ENCODE data around the gene FIBP. TPM values are rescaled to one million over a fixed set of nuclear protein-coding genes. Genes with fewer than 3 reads are reported as not detected.
"Not testable (repeated sequence)": the region's sequence is repeated elsewhere in the genome, so short reads cannot be mapped to it uniquely, and the experiment has no call there.

The FIBP gene
- polyA plus RNA-seq, 3 donors, result 88.2 to 94.0 (median 92.2) TPM

- DNase-seq (ENCODE audit: extremely low read depth in 1 of 11, low read depth in 9 of 11, low spot score in 4 of 11), result no peak
Measured at GRCh38 chr11:65854852-65855837, 33.1 kb downstream of the FIBP start.

DNA sequence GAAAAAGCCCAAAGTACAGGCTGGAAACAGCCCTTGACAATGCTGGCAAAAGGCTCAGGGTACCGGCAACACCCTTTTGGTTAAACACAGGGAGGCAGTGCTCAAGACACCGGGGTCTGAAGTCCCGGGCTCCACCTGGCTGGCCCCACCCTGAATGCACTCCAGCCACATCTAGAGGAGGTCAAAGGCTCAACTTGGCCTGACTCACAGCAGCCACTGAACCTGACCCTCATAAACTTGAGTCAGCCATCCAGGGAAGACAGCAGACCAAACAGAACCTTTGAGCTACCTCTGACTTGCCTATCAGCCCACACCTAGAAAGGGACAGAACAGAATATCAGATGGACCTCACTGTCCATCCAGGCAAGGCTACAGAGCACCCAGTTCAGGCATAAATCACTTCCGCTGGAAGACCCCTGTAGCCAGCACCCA is 34.1 kb downstream of the FIBP start:
- no peak for DNase-seq (ENCODE audit: extremely low read depth in 1 of 11, low read depth in 9 of 11, low spot score in 4 of 11)

DNA sequence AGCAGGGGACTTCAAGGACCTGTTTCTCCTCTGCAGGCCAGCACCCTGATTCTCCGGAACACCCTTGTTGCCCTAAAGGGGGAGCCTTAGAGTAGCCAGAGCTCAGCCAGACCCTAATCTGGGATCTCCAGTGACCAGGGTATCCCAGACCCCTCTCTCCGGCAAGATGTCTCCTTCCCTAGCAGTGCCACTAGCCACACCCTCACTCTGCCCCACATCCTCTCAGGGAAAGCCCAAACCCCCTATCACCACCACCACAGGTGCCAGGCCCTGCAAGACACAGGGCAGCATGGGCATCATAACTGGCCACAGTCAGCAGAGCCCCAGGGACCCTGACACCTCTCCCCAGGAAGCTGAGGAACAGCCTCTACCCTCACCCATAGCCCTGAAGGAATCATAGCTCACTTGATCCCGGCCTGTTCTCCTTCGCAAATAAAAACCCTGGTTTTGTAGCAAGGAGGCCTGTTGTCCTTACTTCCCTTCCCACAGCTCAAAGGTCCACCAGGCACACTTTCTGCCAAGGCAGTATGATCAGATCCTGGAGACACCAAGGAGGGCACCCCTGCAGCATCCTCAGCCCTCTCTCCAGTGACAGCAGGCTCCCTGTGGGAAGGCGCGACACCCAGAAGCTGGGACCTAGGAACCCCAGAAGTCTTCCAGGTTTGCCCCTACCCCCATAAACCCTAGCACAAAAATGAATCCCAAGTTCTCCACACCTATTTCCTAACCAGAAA is 34.9 kb downstream of the FIBP start:
- DNase-seq (ENCODE audit: extremely low read depth in 1 of 11, low read depth in 9 of 11, low spot score in 4 of 11), result no peak

- no peak for DNase-seq (ENCODE audit: extremely low read depth in 1 of 11, low read depth in 9 of 11, low spot score in 4 of 11)
Measured at GRCh38 chr11:65852508-65853245, 35.6 kb downstream of the FIBP start.

DNA sequence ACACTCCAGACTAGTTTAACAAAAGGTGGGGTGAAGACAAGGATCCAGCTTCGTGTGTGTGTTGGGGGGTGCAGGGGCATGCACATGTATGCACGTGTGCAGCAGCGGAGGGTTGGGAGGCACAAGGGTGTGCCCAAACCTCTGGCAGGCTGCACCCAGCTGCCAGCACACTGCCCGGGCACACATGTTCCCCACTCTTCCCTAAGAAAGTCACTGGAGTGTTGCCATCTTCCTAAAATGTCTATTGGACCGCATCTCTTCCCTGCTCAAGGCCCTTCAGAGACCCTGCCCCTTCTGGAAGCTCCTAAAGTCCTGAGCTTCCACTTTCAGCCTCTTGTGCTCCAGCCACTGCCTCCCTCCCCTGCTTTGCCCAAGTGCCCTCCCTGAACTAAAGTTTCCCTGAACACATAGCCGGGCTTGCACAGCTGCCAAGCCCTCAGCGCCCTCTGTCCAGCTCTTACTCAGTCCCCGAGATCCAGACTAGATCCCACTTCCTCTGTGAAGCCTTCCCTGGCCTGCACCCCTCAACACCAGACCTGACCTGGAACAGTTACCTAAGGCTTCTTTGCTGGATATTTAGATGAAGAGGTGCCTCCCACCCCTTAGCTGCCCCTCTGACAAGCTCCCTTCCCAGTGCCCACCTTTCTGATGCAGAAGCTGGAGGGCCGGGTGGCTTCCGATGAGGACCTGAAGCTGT is 36.3 kb downstream of the FIBP start:
- DNase-seq (ENCODE audit: extremely low read depth in 1 of 11, low read depth in 9 of 11, low spot score in 4 of 11), result no peak

GRCh38 chr11:65851083-65851579 is 37.1 kb downstream of the FIBP start:
- DNase-seq (ENCODE audit: extremely low read depth in 1 of 11, low read depth in 9 of 11, low spot score in 4 of 11), result no peak

- DNase-seq (ENCODE audit: extremely low read depth in 1 of 11, low read depth in 9 of 11, low spot score in 4 of 11), result no peak
Measured at GRCh38 chr11:65850217-65851082, 37.8 kb downstream of the FIBP start.

DNA sequence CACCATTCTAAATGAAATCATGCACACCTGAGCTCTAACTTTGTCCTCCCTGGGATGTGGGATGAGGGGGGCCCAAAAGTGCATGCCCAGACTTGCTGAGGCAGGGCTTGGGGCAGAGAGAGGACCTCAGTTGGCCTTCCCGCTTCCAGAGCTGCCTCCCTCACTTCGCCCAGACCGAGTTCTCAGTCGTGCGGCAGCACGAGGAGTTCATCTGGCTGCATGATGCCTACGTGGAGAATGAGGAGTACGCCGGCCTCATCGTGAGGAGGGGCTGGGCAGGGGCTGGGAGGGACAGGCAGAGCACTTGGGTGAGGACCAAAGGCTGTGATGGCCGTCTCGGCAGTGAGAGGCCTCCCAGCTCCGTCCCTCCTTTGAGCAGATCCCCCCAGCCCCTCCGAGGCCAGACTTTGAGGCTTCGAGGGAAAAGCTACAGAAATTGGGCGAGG is 38.5 kb downstream of the FIBP start:
- no peak for DNase-seq (ENCODE audit: extremely low read depth in 1 of 11, low read depth in 9 of 11, low spot score in 4 of 11)

DNA sequence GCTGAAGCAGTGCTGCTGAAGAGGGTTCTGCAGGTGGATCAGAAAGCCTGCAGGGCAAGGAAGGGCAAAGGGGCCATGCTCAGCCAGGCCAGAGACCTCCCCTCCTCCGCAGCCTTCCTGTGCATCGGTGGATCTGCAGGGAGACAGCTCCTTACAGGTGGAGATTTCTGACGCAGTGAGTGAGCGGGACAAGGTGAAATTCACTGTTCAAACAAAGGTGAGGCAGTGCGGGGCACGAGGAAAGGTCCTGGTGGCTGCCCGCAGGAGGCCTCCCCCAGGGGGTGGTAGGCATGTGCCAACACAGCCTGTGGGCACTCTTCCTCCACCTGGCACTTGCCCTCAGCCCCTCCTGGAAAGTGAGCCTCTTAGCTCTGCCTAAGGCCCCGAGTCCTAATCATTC is 38.9 kb downstream of the FIBP start:
- no peak for DNase-seq (ENCODE audit: extremely low read depth in 1 of 11, low read depth in 9 of 11, low spot score in 4 of 11)

- DNase-seq (ENCODE audit: extremely low read depth in 1 of 11, low read depth in 9 of 11, low spot score in 4 of 11), result not testable (repeated sequence)
Measured at GRCh38 chr11:65848693-65849092, 39.6 kb downstream of the FIBP start.

- DNase-seq (ENCODE audit: extremely low read depth in 1 of 11, low read depth in 9 of 11, low spot score in 4 of 11), result no peak
Measured at GRCh38 chr11:65847746-65848145, 40.5 kb downstream of the FIBP start.

DNA sequence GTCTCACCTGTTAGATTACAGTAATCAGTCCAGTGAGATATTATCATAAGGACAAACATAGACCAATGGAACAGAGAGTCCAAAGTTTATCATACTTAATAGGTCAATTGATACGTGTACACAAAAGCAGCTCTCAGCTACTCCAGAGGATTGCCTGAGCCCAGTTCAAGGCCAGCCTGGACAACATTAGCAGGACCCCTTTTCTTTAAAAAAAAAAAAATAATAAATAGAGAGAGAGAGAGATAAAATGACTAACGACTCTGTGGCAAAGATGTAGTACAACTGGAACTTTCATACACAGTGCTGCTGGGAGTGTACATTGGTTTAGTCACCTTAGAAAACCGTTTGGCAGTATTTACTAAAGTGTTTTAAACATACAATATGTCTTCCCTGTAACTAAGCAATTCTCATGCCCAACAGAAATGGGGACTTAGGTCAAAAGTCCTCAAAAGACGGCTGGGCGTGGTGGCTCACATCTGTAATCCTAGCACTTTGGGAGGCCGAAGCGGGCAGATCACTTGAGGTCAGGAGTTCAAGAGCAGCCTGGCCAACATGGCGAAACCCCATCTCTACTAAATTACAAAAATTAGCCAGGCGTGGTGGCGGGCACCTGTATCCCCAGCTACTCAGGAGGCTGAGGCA is 43.9 kb downstream of the FIBP start:
- DNase-seq (ENCODE audit: extremely low read depth in 1 of 11, low read depth in 9 of 11, low spot score in 4 of 11), result no peak

- DNase-seq (ENCODE audit: extremely low read depth in 1 of 11, low read depth in 9 of 11, low spot score in 4 of 11), result no peak
Measured at GRCh38 chr11:65843811-65844210, 44.5 kb downstream of the FIBP start.

DNA sequence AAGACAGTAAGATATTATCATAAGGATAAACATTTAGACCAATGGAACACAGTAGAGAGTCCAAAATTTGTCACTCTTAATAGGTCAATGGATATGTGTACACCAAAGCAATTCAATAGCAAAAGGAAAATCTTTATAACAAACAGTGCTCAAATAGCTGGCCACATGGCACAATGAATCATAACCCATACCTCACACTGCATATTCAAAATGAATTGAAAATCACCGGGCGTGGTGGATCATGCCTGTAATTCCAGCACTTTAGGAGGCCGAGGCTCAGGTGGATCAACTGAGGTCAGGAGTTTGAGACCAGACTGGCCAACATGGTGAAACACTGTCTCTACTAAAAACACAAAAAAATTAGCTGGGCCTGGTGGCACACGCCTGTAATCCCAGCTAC is 46.1 kb downstream of the FIBP start:
- no peak for DNase-seq (ENCODE audit: extremely low read depth in 1 of 11, low read depth in 9 of 11, low spot score in 4 of 11)

GRCh38 chr11:65834202-65834601 is 54.1 kb downstream of the FIBP start:
- no peak for DNase-seq (ENCODE audit: extremely low read depth in 1 of 11, low read depth in 9 of 11, low spot score in 4 of 11)
